HG03439 (cell line): ENCODE results near the gene SPINT1.
"Not testable (repeated sequence)": the region's sequence is repeated elsewhere in the genome, so short reads cannot be mapped to it uniquely, and the experiment has no call there.

Experiments used
- ATAC-seq: cut with Tn5 transposase; IDR thresholded peaks from one replicate; pipeline ENCODE4 v1.9.1; 2021; ENCODE audit warnings: mild to moderate bottlenecking, moderate library complexity; ENCODE audit not compliant: unreplicated experiment

SPINT1 gene

GRCh38 chr15:40857601-40858341, 13.9 kb downstream of the SPINT1 start:
- ATAC-seq = peak; percentile 57

DNA sequence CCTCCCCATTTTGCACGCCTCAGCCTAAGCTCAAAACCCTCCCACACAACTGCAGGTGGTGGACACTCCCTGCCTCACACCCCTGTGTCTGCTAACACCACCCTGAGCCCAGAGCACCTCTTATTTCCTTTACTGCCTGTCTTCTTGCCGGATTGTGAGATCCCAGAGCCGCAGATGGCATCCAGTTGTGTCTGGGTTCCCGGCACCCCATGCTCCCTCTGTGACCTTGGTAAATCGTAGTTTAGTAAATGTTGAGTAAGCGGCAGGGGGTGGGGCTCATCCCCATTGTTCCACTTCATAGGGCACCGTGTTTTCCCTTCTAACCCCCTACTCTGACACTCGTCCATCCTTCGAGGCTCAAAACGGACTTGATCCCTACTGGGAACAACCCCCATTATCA, 14.9 kb downstream of the SPINT1 start:
- ATAC-seq = no peak

DNA sequence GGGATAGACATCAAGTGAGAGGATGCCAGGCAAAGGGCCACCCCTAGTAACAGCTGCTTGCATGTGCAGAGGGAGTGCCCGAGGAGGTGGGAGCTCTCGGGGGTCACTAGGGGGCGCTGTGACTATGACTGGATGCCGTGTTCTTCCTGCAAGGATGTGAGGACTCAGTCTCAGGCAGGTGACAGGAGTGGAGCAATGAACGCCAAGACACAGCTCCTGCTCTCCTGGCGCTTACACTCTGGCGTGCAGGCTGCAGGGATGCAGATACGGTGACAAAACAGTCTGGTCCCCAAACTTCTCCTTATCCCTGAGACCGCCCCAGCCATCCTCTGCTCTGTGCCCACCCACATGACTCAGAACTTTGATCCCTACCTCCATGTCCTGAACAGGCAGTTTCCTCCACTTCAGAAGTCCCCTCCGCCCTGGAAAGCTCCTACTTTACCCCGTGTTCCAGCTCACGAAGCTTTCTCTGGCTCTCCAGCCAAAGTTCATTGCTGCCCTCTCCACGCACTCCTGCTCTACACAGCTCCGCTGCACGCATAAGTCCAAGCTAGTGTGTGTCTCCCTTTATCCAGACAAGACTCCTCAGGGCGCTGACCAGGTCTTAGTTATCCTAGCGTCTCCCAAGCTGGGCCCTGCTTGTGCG, 15.5 kb downstream of the SPINT1 start:
- ATAC-seq = no peak

DNA sequence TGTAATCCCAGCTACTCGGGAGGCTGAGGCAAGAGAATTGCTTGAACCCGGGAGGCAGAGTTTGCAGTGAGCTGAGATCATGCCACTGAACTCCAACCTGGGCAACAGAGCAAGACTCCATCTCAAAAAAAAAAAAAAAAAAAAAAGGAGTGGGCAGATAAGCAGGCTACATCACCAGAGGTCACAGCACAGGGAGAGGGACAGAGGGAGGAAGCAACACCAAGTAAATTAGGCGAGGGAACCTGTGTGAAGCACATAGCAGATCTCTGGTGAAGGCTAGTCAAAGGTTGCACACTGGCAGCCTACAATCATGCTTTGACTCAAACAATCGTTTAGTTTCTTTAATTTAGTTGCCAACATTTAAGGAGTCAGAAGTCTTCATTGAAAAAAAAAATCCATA, 17.3 kb downstream of the SPINT1 start:
- not testable (repeated sequence) for ATAC-seq

- ATAC-seq = no peak
Measured at GRCh38 chr15:40863660-40864270, 19.9 kb downstream of the SPINT1 start.

- no peak for ATAC-seq
Measured at GRCh38 chr15:40867199-40867598, 23.4 kb downstream of the SPINT1 start.

GRCh38 chr15:40869686-40870085, 25.8 kb downstream of the SPINT1 start:
- ATAC-seq = no peak

DNA sequence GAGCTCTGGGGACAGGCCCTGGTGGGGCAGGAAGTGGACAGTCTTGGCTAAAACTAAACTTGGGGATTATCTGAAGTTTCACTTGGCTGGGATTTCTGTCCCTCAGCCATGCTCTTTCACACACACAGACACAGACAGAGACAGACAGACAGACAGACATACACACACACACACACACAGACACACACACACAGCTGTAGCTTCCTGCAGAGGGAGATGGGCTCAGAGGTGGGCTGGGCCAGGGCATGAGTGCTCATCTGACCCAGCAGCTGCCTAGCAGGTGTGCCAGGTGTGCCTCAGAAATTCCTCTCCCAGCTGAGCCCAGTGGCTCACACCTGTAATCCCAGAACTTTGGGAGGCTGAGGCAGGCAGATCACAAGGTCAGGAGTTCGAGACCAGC, 26.9 kb downstream of the SPINT1 start:
- ATAC-seq = no peak

DNA sequence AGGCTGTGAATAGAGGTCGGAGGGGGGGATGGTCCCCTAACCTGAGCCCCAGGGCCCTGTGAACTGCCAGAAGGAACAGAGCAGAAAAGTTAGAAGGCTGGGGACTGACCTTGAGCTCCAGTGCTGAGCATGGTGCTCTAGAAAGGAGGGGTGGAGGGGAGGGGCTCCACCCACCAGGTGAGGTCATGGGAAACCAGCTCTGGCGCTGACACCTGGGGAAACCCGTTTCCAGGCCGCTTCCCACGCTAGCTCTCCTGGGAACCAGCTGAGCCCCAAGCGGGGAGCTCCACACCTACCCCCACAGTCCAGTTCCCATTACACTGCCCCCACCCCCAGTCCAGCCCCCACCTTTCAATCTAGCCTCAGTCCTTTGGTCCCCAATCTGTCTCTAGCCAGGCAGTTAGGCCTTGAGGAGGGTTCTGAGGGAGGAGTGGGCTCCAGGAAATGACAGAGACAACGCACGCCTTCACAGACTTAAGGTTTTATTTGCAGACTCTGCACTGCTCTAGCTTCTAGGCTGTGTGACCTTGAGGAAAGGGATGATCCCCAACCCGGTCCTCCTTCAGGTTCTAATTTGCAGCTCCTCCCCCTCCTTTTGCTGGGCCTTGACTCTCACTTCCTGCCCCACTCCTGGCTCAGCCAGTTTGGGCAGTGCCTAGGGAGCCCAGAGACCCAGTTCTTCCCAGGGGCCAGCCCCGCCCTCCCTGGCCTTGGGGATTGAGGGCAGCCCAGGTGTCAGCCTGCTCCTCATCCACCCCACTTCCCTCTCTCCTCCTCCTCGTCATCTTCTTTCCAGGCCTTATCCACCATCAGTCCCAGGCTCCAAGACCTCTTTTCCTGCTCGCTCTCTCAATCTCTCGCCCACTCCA, 28.1 kb downstream of the SPINT1 start:
- ATAC-seq = no peak

DNA sequence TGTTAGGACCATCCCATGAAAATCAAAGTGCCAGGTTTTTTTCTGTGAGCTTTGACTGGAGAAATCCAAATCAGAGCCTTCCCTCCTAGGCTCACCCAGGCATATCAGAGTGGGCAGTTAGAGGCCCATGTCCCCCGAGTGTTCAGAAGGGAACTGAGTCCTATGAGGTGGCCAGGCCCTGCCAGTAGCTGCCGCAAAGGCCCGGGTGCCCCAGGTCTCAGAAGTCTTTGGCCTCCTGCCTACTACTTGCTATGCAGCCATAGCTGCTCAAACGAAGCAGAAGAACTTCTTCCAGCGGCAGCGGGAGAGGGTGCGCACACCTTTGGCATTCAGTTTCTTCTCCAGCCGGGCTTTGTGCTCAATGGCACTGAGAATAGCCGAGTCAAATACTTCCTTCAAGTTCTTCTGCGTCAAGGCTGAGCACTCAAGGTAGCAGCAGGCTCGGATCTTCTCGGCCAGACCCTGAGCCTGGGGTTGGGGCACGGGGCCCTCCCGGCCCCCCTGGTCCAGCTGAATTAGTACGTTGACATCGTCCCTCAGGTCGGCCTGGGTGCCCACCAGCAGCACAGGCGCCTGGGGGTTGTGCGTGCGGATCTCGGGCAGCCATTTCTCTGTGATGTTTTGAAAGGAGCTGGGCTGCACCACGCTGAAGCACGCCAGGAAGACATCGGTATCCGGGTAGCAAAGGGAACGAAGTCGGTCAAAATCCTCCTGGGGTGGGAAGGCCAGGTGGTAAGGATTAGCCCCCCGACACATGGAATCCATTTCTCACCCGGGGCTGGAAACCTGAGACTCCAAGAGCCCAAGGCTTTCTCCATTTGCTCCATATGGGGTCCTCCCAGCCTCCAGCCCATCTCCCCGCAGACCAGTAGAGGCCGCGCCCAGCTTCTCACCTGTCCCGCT, 29.2 kb downstream of the SPINT1 start:
- no peak for ATAC-seq

GRCh38 chr15:40873694-40874561, 30.1 kb downstream of the SPINT1 start, which contains the start of gene RHOV:
TSS of gene RHOV (minus strand) at chr15:40874234. CDS start at chr15:40874139, 95 bp downstream.
- ATAC-seq = peak; percentile 51

- no peak for ATAC-seq
Measured at GRCh38 chr15:40875991-40876730, 32.3 kb downstream of the SPINT1 start.

GRCh38 chr15:40877694-40878093, 33.8 kb downstream of the SPINT1 start:
- ATAC-seq = no peak

DNA sequence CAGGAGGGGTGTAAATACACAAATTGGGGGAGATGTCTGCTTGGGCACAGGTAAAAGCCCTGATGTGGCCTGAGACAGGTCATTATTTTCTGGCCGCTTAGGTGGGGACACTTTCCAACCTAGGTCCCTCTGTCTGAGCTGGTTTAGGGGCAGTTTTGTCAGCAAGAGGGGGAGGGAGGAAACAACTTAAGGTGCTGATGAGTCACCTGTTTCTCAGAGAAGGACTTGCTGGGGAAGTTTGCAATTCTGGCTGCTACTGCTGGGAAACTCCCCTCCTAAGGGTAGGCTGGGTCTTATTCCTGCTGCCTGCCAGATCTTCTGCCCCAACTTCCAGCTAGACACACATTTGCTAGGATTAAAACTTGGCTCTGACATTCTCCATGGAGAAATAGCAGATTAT, 34.9 kb downstream of the SPINT1 start:
- peak; percentile 60 for ATAC-seq

DNA sequence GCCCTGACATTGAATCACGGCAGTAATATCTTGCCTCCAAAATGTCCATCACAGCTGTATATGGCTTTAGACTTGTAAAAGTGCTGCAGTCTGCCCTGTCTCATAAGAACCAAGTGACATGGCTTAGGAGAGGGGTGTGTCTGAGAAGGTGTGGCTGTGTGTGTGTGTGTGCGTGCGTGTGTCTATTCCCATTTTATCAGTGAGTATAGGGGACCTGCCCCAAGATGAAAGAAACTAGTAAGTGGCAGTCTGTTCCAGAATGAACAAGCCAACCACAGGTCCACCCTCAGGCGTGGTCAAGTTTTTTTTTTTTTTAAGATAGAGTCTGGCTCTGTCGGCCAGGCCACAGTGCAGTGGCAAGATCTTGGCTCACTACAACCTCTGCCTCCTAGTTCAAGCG, 35.8 kb downstream of the SPINT1 start:
- ATAC-seq = no peak

DNA sequence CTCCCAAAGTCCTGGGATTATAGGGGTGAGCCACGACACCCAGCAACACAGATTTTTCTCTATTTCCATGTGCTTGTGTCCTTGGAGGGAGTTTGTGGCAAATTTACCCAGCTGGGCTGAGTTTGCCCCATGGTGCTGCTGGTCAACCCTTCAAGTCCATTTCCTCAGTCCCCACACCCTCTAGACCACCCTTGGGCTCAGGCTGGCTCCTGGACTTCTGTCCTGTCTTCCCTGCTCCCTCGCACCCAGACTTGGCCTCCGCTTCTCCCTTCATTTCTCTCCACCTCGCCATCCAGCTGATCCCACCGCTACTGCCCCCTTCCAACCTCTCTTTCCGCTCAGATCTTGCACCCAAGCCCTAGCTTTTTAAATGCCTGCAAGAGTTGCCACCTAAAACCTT, 37.5 kb downstream of the SPINT1 start:
- no peak for ATAC-seq

DNA sequence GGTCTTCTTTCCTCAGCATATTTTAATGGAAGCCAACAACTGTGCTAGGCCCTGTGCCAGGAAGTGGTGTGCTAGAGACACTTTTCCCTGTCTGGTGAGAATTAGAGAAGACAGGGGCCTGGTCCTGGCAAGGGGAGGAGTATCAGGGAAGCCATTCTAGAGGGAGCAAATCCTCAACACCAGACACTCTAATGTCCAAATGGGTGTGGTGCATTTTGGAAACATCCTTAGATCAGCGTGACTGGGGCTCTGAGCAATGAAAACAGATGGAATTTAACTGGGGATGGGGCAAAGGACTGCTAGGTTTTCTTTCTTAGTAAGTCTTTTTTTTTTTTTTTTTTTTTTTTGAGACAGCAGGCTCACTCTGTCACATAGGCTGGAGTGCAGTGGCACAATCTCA, 42.7 kb downstream of the SPINT1 start:
- ATAC-seq = no peak

DNA sequence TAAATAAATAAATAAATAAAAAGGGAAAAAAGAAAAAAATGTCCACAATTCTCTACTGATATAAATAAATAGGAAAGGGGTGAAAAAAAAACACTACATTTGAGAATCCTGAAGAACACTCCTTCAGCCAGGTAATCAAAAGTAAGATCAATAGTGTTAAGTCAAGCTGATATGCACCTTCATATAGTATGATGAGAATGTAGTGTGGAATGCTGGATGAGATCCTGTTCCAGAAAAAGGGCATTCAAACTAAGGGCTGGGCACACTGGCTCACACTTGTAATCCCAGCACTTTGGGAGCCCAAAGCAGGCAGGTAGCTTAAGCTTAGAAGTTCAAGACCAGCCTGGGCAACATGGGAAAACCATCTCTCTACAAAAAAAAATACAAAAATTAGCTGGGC, 45.3 kb downstream of the SPINT1 start:
- no peak for ATAC-seq

- no peak for ATAC-seq
Measured at GRCh38 chr15:40891138-40891537, 47.3 kb downstream of the SPINT1 start.
